WERI-Rb-1 (cell line): ENCODE results near the gene COX11.

ENCODE experiments used
- DNase-seq: peaks from one replicate; pipeline ENCODE4 v3.0.0-alpha.2; 2020
- H3K27ac ChIP-seq: fragments of 250-450 bp; sonication (Bioruptor Pico); 2 replicates; pipeline ENCODE4 v1.5.1; 2020; ENCODE audit warnings: mild to moderate bottlenecking, moderate library complexity
- H3K27me3 ChIP-seq: fragments of 250-450 bp; sonication (Bioruptor Pico); 2 replicates; pipeline ENCODE4 v1.5.1; 2021; ENCODE audit warnings: mild to moderate bottlenecking, low read depth, moderate library complexity; ENCODE audit not compliant: insufficient read depth, severe bottlenecking
- H3K36me3 ChIP-seq: fragments of 250-450 bp; sonication (Bioruptor Pico); 2 replicates; pipeline ENCODE4 v1.5.1; 2020; ENCODE audit warnings: mild to moderate bottlenecking, moderate library complexity
- H3K4me3 ChIP-seq: 2 replicates; pipeline ENCODE4 v1.5.1; 2011; ENCODE audit warnings: low read depth, mild to moderate bottlenecking, control low read depth, low read length
- H3K9me3 ChIP-seq: fragments of 250-450 bp; sonication (Bioruptor Pico); 2 replicates; pipeline ENCODE4 v1.5.1; 2021; ENCODE audit warnings: mild to moderate bottlenecking, moderate library complexity; ENCODE audit not compliant: severe bottlenecking
- TF ChIP-seq, protein P1 (sequence below): IDR thresholded peaks from 2 replicates; pipeline ENCODE4 v1.5.1; 2011; ENCODE audit warnings: low read depth, mild to moderate bottlenecking, control low read depth, inconsistent platforms, low read length

Gene COX11

DNA sequence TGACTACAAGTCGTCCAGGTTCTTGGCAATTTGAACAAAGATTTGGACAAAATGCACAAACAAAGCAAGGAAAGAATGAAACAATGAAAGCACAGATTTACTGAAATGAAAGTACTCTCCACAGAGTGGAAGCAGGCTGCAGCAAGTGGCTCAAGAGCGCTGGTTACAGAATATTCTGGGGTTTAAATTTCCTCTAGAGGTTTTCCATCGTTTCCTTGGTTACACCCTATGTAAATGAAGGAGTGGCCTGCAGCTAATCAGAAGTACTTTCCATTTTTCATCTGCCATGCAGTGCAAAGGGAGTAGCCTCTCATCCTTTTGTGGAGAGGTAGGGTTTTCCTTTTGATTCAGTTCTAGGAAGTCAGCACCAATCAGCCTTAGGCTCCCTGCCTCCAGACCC, 11.9 kb upstream of the COX11 start:
- H3K27ac ChIP-seq: no peak overlapping the region
- H3K27me3 ChIP-seq: no peaks in the 10 kb centered on the region
- H3K4me3 ChIP-seq: no peak overlapping the region
- TF ChIP-seq, protein P1, sequence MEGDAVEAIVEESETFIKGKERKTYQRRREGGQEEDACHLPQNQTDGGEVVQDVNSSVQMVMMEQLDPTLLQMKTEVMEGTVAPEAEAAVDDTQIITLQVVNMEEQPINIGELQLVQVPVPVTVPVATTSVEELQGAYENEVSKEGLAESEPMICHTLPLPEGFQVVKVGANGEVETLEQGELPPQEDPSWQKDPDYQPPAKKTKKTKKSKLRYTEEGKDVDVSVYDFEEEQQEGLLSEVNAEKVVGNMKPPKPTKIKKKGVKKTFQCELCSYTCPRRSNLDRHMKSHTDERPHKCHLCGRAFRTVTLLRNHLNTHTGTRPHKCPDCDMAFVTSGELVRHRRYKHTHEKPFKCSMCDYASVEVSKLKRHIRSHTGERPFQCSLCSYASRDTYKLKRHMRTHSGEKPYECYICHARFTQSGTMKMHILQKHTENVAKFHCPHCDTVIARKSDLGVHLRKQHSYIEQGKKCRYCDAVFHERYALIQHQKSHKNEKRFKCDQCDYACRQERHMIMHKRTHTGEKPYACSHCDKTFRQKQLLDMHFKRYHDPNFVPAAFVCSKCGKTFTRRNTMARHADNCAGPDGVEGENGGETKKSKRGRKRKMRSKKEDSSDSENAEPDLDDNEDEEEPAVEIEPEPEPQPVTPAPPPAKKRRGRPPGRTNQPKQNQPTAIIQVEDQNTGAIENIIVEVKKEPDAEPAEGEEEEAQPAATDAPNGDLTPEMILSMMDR: no peak
- no peak for DNase-seq
- H3K9me3 ChIP-seq: no peaks in the 10 kb centered on the region
- no peaks in the 10 kb centered on the region for H3K36me3 ChIP-seq

DNA sequence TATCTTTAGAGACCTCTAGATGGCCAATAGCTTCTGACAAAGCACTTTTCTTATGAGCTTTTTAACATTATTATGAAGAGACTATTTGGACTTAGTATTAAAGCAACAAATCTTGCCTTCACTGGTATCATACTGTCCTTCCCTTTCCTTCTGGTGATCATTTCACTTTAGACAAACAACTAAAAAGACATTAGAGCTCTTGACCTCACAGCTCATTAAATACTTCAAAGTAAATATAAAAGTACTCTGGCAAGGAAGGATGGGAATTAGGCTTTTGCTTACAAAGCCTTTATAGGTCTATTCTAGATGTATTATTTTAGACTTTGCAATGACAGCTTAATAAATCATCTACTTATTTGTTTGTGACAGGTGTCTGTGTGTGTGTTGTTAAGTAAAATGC, 11.2 kb upstream of the COX11 start:
- Histone ChIP-seq H3K27ac (no peak overlapping the region), H3K36me3 (no peaks in the 10 kb centered on the region), H3K9me3 (no peaks in the 10 kb centered on the region), H3K4me3 (no peak overlapping the region), H3K27me3 (no peaks in the 10 kb centered on the region)
- TF ChIP-seq, protein P1: no peak
- no peak for DNase-seq

DNA sequence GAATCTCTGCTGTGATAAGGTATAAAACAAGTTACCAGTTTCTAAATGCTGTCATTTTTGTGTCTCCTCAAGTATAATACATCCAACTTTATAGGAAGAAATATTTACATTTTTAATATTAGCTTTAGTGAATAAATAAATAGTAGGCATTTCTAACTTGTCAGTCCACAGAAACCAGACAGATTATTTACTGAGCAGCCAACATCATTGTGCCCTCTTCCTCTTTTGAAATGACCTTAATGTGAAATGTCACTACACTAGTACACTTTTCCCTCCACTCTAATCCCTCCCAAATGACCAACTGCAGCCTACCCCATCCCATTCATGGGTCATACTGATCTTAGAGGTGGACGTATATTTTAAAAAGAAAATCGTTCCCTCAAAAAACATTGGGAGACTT, 9.3 kb upstream of the COX11 start:
- TF ChIP-seq, protein P1: no peak
- DNase-seq: no peak
- no peaks in the 10 kb centered on the region for H3K27me3 ChIP-seq
- no peak overlapping the region for H3K4me3 ChIP-seq
- H3K36me3 ChIP-seq: no peaks in the 10 kb centered on the region
- no peak overlapping the region for H3K27ac ChIP-seq
- H3K9me3 ChIP-seq: no peaks in the 10 kb centered on the region

DNA sequence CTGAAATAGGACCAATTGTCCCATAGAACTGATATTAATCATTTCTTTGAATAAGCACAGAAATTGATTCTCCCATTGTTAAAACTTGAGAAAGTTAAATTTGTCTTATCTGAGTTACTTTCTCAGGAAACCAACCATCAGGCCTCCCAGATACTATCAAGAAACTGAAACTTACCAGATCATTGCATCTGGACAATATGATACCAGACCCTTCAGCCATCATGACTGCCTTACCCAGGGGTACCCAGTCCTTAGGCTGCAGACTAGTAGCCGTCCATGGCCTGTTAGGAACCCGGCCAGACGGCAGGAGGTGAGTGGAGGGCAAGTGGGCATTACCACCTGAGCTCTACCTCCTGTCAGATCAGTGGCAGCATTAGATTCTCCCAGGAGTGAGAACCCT, 7.9 kb upstream of the COX11 start:
- Histone ChIP-seq H3K9me3 (no peaks in the 10 kb centered on the region), H3K4me3 (no peak overlapping the region), H3K27ac (no peak overlapping the region), H3K36me3 (no peaks in the 10 kb centered on the region), H3K27me3 (no peaks in the 10 kb centered on the region)
- DNase-seq: no peak
- TF ChIP-seq, protein P1: no peak

DNA sequence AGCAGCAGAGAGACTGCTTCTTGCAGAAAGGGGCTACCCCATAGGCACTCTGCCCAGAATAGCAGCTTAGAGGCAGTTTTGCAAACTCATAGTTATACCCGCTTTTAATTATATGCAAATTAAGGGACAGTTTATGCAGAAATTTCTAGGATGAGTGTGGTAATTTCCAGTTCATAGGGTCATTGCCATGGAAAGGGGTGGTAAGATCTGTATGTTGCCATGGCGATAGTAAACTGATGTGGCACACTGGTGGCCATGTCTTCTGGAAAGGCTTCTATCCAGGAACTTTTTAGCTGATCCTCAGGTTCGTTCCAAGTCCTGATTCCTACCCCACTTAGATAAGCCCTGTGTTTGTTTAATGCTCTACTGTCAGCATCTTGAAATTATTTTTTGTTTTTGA, 6.3 kb upstream of the COX11 start:
- no peak overlapping the region for H3K27ac ChIP-seq
- TF ChIP-seq, protein P1: no peak

DNA sequence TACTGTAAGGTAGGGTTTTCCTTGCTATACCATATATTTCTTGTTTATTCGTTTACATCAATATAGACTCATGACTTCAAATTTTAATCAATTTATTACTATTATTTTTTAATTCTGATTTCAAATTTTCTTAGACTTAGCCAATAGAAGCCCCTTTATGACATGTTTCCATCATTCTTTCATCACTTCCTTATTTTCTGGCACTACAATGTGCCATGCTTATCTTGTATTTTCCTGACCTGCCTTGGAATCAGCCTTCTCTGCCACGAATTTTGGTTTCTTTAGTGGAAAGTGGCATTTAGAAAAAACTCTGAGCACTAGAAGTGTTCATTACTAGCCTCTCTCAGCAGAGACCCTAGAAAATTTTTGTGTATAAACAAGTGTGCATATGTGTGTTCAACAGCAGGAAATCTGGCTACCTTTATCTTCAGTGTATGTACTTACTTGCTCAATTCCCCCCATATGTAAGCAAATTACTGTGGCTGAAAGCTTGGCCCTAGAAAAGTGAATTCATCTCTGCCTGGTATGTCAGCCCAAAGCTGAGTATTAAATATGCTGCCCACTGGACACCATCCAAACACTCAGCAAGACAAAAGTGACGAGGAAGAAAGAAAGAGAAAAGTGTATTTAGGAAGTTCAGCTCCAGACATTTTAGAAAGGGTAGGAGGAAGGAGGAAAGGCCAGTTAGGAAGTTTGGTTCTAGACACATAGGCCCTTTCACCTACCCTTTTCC, 4.1 kb upstream of the COX11 start:
- DNase-seq: no peak

More for the DNA sequence above, 6.3 kb upstream of the COX11 start:
- no peaks in the 10 kb centered on the region for H3K9me3 ChIP-seq
- no peak for DNase-seq
- no peaks in the 10 kb centered on the region for H3K27me3 ChIP-seq
- no peak overlapping the region for H3K4me3 ChIP-seq
- H3K36me3 ChIP-seq: no peaks in the 10 kb centered on the region

More for the DNA sequence above, 4.1 kb upstream of the COX11 start:
- no peaks in the 10 kb centered on the region for H3K27me3 ChIP-seq
- no peak overlapping the region for H3K4me3 ChIP-seq
- peaks cover 4% of the 10 kb centered on the region for H3K36me3 ChIP-seq
- TF ChIP-seq, protein P1: no peak
- no peaks in the 10 kb centered on the region for H3K9me3 ChIP-seq
- H3K27ac ChIP-seq: no peak overlapping the region
